GM10847 (cell line): Measurements from ENCODE around the gene MIP.

Experiments used
- POLR2A ChIP-seq: IDR thresholded peaks from 2 replicates; pipeline ENCODE4 v1.6.1; 2011; ENCODE audit not compliant: insufficient read length; ENCODE audit errors: extremely low read depth

The MIP gene

DNA sequence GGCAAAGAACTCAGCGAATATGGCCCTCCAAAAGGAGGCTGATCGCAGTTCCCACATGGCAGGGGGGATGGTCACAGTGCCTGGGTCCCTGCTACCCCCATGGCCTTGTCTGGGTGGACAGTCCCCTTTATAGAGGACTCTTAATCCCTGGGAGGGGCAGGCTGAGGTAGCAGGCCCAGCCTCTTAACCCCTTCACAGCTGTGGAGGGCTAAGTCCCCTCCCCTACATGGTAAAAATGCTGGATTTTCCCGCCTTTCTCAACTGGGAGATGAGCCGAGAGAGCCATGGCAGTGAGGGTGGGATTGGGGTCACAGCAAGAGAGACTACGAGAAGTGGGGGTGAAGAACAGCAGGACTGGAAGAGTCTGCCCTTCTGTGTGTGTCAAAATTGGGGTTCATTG is at the start of gene MIP:
TSS of gene MIP (minus strand) at position 101 of the 400 bp plus-strand sequence. CDS start at position 57, 44 bp downstream.
- no peak for TF ChIP-seq POLR2A

DNA sequence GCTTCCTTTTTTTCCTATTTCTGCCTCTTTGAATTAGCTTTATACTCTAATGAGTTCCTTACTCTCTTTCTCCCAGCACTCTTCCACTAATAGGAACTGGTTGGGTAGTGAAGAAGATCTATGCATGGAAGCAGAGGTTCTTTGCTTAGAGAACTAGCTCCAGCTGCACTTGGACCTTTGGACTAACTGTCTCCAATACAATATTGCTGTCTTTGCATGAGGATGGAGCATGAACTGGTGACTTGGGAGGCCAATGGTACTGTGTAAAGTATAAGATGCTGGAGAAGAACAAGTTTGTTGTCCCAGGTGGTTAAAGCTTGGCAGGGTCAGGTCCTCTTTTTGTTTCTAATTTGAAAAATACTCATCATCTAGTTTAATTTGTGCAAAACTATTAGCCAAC is 35.9 kb upstream of the MIP start:
- no peak for TF ChIP-seq POLR2A

DNA sequence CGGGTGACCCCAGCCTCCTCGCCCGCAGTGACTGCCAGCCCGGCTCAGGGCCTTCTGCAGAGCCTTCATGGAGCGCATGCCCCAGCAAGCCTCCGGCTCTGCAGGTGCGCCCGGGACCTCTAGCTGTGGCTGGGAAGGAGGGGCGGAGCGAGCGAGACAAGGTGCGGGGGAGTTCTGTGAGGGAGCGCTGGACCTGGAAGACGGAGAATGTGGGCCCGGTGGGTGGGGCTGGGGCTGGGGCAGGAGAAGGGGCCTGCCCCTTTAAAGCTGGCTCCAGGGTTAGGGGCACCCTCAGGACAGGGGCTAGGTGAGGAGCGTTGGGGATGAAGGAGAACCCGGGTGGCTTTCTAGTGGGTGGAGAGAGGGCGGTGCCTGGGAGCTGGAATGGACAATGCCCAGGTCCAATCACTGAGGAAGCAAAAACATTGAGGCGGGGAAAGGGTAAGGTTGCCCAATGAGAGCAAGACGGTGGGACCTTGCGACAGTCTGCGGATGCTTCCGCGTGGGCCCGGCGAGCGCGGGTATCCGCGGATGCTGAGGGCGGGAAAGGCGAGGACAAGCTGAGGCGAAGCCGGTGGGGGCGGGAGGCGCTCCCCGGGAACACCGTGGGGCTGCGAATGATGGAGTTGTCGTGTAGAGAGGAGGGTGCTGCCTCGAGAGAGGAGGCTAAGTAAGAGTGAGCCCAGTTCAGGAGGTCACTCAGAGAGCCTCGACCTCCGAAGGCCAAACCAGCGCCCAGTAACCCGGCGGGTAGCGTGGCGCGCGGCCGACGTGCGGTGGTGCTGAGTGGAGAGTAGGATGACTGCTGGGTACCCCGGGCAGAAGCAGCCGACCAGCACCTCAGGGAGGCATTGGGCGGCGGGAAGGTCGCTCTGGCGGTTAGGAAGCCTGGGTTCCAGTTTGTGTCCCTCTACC is 33.8 kb upstream of the MIP start, which contains the start of gene GLS2:
TSS of gene GLS2 (minus strand) at position 121 of the 915 bp plus-strand sequence. CDS start at position 78, 43 bp downstream.
- no peak for TF ChIP-seq POLR2A

- TF ChIP-seq POLR2A, result no peak
These were observed 33.1 kb upstream of the MIP start for GRCh38 chr12:56487448-56488040.

- TF ChIP-seq POLR2A, result no peak
These were observed 32.2 kb upstream of the MIP start for GRCh38 chr12:56486694-56487093.

DNA sequence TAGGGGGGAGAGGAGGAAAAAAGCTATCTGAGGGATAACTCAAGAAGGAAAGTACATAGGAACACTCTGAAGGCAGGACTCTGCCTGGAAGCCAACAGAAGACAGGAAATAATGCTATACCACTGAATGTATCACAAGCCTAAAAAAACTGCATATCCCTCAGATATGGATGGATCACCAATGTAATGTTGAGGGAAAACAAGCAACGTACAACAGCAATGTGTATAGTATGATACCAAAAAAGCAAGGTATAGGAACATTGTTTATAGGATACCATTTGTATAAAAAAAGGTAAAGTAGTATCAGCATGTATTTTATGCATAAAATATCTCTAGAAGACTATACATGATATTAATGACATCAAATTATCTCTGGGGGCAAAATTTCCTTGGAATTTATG is 30.1 kb upstream of the MIP start:
- TF ChIP-seq POLR2A, result no peak

DNA sequence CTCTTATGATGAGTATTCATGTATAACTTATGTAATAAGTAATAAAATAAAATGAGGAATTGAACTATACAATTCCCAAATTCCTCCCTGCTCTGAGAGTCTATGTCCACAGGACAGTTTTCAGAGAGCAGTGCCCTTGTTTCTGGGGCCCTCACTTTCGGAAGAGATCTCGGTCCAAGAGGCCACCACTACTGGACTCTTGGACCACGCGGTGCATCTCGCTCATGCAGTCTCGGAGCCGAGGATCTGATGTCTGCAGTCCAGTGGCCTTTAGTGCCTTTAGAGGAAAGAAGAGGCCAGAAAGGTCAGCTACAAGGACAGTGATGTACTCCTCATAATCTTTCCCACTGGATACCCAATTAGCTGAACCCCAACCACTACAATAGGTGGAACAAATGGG is 25.2 kb upstream of the MIP start:
- no peak for TF ChIP-seq POLR2A

DNA sequence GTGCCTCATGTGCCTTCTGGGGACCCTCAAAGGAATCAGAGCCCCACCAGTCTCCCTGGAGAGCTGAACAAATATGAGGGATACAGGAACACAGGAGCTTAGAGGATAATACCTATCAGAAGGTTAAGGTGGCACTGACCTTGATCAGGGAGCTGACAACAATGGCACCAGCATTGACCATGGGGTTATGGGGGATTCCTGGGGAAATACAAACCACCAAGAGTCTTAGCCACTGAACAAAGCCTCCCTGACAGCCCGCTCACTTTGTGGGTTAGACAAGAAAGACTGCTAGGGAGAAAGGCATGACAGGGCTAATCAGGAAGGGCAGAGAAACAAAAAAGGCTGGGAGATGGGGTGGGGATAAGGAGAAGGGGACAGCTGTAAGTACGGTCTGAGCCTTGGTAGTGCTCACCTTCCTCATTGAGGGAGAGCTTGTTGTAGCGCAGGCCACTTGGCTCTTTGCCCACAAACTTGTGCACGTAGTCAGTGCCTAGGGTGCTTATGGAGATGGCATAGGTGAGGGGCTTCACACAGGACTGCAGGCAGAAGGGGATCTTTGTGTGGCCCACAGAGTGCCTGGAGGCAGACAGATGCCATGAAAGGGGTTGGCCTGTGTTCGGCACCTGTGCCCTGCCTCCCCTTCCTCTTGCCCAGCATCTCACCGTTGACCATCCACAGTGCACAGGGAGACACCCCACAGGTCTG is 23.2 kb upstream of the MIP start:
- no peak for TF ChIP-seq POLR2A

- TF ChIP-seq POLR2A, result no peak
These were observed 22.5 kb upstream of the MIP start for GRCh38 chr12:56476972-56477432.

DNA sequence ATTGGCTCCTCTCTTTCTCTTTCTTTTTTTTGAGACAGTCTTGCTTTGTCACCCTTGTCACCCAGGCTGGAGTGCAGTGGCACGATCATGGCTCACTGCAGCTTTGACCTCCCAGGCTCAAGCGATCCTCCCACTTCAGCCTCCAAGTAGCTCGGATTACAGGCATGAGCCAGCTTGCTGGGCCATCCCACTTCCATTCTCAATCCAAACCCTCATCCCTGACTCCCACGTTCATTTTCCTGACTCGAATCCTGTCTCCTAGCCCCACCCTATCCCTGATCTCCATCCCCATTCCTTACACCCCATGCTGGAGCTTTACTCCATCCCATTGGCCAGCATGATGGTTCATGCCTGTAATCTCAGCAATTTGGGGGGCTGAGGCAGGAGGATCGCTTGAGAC is 21.7 kb upstream of the MIP start:
- TF ChIP-seq POLR2A, result no peak

DNA sequence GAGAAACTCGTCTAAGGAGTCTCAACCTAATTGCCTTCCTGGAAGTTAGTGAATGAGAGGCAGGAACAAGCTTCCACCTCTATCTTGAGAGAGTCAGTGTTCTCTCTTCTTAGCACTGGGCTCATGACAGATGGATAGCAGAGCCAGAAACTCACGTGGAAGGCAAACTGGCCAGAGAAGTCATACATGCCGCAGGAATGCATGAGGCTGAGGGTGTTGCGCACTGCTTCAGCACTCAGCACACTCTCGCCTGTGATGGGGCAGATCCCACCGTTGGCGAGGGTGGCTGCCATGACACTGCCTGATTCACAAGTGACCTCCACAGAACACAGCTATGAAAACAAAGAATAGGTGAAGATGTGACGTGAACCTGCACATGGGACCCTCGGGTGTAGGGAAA is 19.9 kb upstream of the MIP start:
- no peak for TF ChIP-seq POLR2A

- TF ChIP-seq POLR2A, result no peak
These were observed 14.8 kb upstream of the MIP start for GRCh38 chr12:56469007-56469930.

- TF ChIP-seq POLR2A, result peak; percentile 88
These were observed 14.0 kb upstream of the MIP start, which contains the start of gene SPRYD4 for GRCh38 chr12:56468216-56469006. SPRYD4 (plus strand) TSS chr12:56468578; CDS start chr12:56468592, 14 bp downstream.

DNA sequence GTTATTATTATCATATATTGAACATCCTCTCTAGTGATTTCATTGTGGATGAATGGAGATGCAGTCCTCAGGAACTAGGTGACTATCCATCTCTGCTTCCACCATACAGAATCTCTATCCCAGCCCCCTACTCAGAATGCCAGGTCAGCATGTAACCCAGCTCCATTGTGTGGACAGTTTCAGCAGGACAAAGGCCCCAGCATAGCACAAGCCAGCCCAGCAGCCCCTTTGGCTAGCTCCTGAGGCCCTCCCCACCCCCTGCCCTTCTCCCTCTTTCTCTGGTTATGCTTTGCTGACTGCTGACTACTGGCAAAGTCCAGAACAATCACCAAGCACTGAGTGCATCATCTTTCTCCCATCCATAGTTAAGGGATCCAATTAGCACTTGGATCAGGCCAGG is 8.1 kb upstream of the MIP start:
- no peak for TF ChIP-seq POLR2A
